ENCODE data around the gene PAX4. TPM values are rescaled to one million over a fixed set of nuclear protein-coding genes. Genes with fewer than 3 reads are reported as not detected.

Gene PAX4
- polyA plus RNA-seq, 1 donor from 2014 or later: not detected

DNA sequence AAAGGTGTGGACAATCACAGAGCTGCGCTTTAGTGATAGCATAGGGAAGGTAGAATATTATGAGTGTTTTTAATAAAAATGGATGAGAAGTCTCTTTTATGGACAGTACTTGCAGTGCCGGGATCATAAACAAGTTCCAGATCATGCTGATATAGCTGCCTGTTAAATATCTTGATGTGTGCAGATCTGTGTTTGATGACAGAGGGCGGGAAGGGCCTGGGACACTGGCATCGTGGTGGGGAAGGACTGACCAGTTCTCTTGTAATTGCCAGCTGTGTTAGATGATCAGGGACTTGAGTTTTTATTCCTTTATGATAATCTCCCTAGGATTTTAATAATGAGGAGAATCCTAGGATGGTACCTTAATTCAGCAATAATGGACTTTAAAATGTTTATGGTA, 48.7 kb upstream of the PAX4 start:
- H3K27me3 ChIP-seq (ENCODE audit: insufficient read depth, low read depth, low read length): no peaks in the 10 kb centered on the region
- no peaks in the 10 kb centered on the region for H3K9me3 ChIP-seq (ENCODE audit: low read length)
- H2AFZ ChIP-seq (ENCODE audit: low read depth, low read length): no peak overlapping the region
- no peaks in the 10 kb centered on the region for H3K36me3 ChIP-seq (ENCODE audit: insufficient read depth, low read length)
- TF ChIP-seq POLR2AphosphoS5 (IDR thresholded peaks at IDR 0.05) (no peak), TAF1 (IDR thresholded peaks at IDR 0.05; ENCODE audit: low read depth) (no peak), EZH2 (IDR thresholded peaks at IDR 0.05; ENCODE audit: borderline replicate concordance, insufficient read depth, low read length, poor library complexity, severe bottlenecking) (no peak), RAD21 (conservative IDR thresholded peaks at IDR 0.05) (no peak), EP300 (conservative IDR thresholded peaks at IDR 0.05; ENCODE audit: poor library complexity, severe bottlenecking) (no peak), MXI1 (conservative IDR thresholded peaks at IDR 0.05; ENCODE audit: poor library complexity, severe bottlenecking) (no peak), SMC3 (conservative IDR thresholded peaks at IDR 0.05; ENCODE audit: poor library complexity) (no peak), CTCF (IDR thresholded peaks at IDR 0.05; ENCODE audit: poor library complexity, severe bottlenecking) (no peak)
- TF ChIP-seq, protein P1, sequence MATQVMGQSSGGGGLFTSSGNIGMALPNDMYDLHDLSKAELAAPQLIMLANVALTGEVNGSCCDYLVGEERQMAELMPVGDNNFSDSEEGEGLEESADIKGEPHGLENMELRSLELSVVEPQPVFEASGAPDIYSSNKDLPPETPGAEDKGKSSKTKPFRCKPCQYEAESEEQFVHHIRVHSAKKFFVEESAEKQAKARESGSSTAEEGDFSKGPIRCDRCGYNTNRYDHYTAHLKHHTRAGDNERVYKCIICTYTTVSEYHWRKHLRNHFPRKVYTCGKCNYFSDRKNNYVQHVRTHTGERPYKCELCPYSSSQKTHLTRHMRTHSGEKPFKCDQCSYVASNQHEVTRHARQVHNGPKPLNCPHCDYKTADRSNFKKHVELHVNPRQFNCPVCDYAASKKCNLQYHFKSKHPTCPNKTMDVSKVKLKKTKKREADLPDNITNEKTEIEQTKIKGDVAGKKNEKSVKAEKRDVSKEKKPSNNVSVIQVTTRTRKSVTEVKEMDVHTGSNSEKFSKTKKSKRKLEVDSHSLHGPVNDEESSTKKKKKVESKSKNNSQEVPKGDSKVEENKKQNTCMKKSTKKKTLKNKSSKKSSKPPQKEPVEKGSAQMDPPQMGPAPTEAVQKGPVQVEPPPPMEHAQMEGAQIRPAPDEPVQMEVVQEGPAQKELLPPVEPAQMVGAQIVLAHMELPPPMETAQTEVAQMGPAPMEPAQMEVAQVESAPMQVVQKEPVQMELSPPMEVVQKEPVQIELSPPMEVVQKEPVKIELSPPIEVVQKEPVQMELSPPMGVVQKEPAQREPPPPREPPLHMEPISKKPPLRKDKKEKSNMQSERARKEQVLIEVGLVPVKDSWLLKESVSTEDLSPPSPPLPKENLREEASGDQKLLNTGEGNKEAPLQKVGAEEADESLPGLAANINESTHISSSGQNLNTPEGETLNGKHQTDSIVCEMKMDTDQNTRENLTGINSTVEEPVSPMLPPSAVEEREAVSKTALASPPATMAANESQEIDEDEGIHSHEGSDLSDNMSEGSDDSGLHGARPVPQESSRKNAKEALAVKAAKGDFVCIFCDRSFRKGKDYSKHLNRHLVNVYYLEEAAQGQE (IDR thresholded peaks at IDR 0.05; ENCODE audit: borderline replicate concordance): no peak
- no peaks in the 10 kb centered on the region for H3K9me2 ChIP-seq (ENCODE audit: insufficient read depth, low read length)
- H3K4me2 ChIP-seq (ENCODE audit: low read length): no peak overlapping the region
- no peaks in the 10 kb centered on the region for H3F3A ChIP-seq (ENCODE audit: insufficient read depth, low read length, poor library complexity, severe bottlenecking)
- H4K20me1 ChIP-seq (ENCODE audit: insufficient read depth): no peaks in the 10 kb centered on the region
- H3K27ac ChIP-seq (ENCODE audit: low read length): no peak overlapping the region
- no peaks in the 10 kb centered on the region for H3K79me2 ChIP-seq (replicated peaks; ENCODE audit: insufficient read depth, low read length)
- no peak overlapping the region for H3K9ac ChIP-seq (ENCODE audit: low read length)
- H3K4me3 ChIP-seq (ENCODE audit: low read length): no peak overlapping the region

DNA sequence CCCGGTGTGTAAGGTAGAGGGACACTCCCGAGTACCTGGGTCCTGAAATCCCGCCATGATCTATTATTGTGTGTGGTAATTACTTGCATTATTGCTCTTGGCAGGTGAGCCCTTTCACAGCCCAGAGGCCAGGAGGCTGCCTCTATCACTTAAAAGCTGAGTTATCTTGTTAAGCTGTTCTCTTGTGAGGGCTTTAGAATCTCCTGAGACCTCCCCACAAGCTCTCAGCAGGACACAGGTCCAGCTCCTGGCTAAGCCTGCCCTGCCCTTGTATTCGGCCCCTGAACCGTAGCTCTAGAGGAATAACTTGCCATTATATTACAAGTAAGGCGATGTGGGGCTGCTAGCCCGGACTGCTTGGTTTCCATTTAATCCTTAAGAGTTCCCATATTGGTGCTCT, 48.0 kb upstream of the PAX4 start:
- no peak overlapping the region for H3K27ac ChIP-seq (ENCODE audit: low read length)
- no peak for TF ChIP-seq MXI1 (conservative IDR thresholded peaks at IDR 0.05; ENCODE audit: poor library complexity, severe bottlenecking)
- no peak for TF ChIP-seq SMC3 (conservative IDR thresholded peaks at IDR 0.05; ENCODE audit: poor library complexity)
- no peak for TF ChIP-seq POLR2AphosphoS5 (IDR thresholded peaks at IDR 0.05)
- no peak for TF ChIP-seq EZH2 (IDR thresholded peaks at IDR 0.05; ENCODE audit: borderline replicate concordance, insufficient read depth, low read length, poor library complexity, severe bottlenecking)
- TF ChIP-seq, protein P1 (IDR thresholded peaks at IDR 0.05; ENCODE audit: borderline replicate concordance): no peak
- no peak for TF ChIP-seq TAF1 (IDR thresholded peaks at IDR 0.05; ENCODE audit: low read depth)
- no peak for TF ChIP-seq CTCF (IDR thresholded peaks at IDR 0.05; ENCODE audit: poor library complexity, severe bottlenecking)
- no peak for TF ChIP-seq RAD21 (conservative IDR thresholded peaks at IDR 0.05)
- no peak for TF ChIP-seq EP300 (conservative IDR thresholded peaks at IDR 0.05; ENCODE audit: poor library complexity, severe bottlenecking)
- H3K36me3 ChIP-seq (ENCODE audit: insufficient read depth, low read length): no peaks in the 10 kb centered on the region
- H4K20me1 ChIP-seq (ENCODE audit: insufficient read depth): no peaks in the 10 kb centered on the region
- no peaks in the 10 kb centered on the region for H3K9me3 ChIP-seq (ENCODE audit: low read length)
- no peaks in the 10 kb centered on the region for H3K9me2 ChIP-seq (ENCODE audit: insufficient read depth, low read length)
- no peaks in the 10 kb centered on the region for H3F3A ChIP-seq (ENCODE audit: insufficient read depth, low read length, poor library complexity, severe bottlenecking)
- H2AFZ ChIP-seq (ENCODE audit: low read depth, low read length): no peak overlapping the region
- H3K79me2 ChIP-seq (replicated peaks; ENCODE audit: insufficient read depth, low read length): no peaks in the 10 kb centered on the region
- H3K4me2 ChIP-seq (ENCODE audit: low read length): no peak overlapping the region
- H3K9ac ChIP-seq (ENCODE audit: low read length): no peak overlapping the region
- no peak overlapping the region for H3K4me3 ChIP-seq (ENCODE audit: low read length)
- H3K27me3 ChIP-seq (ENCODE audit: insufficient read depth, low read depth, low read length): no peaks in the 10 kb centered on the region

Measured in neural cell (in vitro differentiated cells).